Measurements from ENCODE around the gene GPR35.

DNA sequence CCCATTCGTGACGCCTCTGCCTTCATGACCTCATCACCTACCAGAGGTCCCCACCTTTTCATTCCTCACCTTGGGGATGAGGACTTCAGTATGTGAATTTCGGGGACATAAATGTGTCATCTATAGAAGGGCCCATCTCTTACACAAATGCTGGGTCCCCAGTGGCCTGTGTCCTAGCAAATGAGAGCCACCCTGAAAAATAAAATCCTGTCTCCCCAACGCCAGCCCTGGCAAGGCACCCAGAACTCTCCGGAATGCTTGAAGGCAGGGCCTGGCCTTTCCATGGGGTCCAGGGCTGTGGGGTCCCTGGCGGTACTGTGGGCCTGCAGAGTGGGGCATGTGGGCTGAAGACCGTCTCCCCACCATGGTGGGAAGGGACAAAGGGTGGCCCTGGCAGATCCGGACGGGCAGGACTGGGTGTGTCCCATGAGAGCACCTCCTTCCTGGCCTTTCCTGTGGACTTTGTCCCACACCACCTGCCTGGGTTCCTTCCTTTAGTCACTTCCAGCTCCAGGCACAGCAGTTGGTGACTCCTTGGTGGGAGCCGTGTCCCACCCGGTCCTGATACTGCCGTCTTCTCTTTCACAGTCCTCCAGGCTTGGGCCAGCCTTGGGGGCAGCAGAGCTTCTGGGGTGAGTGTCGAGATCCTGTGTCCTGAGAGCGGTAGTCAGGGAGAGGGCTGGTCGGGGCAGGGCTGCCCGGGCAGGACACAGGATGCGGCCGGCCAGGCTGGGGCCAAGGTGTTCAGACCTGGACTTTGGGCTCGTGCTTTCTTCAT, 20.2 kb upstream of the GPR35 start:
- TF ChIP-seq CTCF (conservative IDR thresholded peaks at IDR 0.05 in 1 of 2, IDR thresholded peaks at IDR 0.05 in 1 of 2; ENCODE audit: low read depth in 1 of 2, low read length in 2 of 2) (no peak), EZH2 (IDR thresholded peaks at IDR 0.05; ENCODE audit: low read length, missing control alignments) (no peak)
